GM21515 (cell line): ENCODE measurements around the gene SLC25A30.
"Not testable (repeated sequence)": the region's sequence is repeated elsewhere in the genome, so short reads cannot be mapped to it uniquely, and the experiment has no call there.

Experiments used
- ATAC-seq: cut with Tn5 transposase; IDR thresholded peaks from one replicate; pipeline ENCODE4 v1.9.1; 2021; ENCODE audit not compliant: unreplicated experiment

SLC25A30 gene

DNA sequence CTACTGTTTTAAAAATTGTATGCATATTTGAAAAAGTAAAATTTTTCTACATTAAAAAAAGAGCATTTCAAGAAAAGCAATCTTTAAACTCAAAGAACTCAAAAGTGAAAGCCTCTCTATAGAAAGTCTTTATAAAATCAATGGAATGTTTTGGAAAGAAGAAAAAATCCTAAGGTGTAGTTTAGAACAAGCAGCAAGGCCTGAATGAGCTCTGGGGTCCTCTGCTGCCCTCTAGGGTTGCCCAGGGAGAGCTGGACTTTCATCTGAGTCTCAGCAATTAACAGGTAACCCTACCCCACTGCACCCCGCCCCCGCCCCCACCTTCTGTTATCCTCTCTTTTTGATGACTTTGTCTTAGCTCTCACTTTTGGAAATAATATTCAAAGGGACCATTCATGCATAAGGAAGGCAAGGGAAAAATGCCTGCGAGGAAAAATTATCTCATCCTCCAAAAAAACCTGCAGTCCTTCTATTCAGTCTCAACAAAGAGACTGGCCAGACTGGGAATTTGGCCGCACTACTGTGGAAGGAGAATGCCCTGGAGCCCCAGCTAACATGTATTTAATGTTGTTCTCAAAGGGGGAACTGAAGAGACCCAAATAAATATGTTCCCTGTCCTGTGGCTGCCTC, 24.1 kb downstream of the SLC25A30 start:
- no peak for ATAC-seq

DNA sequence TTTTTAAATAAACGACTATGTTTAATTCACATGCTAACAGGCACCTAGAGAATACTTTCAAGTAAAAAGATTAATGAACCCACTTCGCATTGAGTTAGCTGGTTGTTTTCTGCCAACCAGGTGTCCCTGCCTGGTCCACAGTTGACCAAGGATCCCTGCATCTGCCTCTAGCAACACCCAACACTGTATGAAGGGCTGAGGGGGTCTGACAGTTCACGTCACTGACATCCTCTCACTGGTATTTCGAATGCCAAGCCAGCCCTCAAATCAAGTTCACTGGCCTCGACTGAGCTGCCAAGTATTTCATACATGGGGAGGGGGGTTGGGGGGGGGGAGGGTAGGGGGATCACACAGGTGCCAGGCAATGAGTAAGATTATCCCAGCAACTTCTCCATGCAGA, 25.4 kb downstream of the SLC25A30 start:
- ATAC-seq: no peak

DNA sequence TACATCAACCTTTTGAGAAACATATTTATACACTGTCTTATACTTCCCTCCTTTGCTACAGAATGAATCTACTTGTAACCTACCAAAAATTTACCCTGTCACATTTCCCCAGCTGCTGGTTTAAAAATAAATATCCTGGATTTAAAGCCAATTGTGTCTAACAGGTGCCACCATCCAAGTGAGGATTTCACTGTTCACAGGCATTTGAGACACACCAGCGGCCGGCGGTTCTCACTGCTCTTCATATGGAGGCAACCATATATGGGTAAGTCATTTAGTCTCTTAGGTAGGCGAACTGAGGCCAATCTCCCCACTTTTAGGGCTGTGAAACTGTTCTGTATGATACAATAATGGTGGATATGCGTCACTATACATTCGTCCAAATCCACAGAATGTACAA, 26.2 kb downstream of the SLC25A30 start:
- no peak for ATAC-seq

DNA sequence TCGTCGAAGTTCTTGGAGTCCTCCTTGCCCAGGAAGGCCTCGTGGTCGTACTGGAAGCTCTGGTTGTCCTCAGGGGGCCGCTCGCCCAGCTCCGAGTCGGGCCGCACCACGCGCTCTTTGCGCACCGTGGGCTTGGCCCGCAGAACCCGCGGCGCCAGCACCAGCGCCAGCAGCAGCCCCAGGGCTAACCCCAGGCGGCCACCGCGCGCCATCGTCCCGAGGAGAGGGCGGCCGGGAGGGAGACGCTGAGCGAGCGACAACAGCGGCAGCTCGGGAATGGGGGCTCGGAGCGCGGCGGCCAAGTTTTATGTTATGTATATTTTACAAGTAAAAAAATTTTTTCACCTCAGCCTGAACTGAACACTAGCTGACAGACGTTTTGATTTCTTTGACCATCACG, 27.0 kb downstream of the SLC25A30 start:
- not testable (repeated sequence) for ATAC-seq

DNA sequence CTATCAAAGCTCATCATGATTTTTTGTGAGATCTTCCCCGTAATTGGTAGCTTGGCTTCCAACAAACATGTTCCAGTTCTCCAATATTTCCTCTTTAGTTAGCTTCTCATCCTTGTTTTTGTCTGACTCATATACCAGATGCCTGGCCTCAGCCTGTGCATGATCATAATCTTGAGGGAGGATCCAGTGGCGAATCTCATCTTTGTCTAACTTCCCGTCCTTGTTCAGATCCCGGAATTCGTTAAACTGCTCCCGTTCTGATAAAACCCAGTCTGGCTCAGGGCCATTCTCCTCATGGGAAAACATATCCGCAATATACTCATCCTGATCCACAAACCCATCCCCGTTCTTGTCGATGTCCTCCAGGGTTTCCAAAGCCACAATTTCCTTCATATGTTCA, 27.8 kb downstream of the SLC25A30 start:
- ATAC-seq: not testable (repeated sequence)

DNA sequence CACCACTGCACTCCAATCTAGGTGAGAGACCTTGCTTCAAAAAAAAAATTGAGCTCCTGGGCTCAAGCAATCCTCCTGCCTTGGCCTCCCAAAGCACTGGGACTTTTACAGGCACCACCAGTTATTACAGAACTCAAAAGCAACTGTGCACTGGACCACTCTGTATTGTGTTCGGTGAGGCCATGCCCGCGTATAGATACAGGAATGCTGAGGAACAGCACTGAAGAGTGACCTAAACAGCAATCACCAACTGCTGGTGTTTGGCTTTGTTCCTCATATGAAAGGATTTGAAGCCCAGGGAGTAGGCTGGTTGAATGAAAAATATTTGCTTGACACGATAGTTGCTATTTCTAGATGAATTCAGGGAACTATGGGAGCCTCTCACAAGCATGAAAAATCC, 29.5 kb downstream of the SLC25A30 start:
- no peak for ATAC-seq

DNA sequence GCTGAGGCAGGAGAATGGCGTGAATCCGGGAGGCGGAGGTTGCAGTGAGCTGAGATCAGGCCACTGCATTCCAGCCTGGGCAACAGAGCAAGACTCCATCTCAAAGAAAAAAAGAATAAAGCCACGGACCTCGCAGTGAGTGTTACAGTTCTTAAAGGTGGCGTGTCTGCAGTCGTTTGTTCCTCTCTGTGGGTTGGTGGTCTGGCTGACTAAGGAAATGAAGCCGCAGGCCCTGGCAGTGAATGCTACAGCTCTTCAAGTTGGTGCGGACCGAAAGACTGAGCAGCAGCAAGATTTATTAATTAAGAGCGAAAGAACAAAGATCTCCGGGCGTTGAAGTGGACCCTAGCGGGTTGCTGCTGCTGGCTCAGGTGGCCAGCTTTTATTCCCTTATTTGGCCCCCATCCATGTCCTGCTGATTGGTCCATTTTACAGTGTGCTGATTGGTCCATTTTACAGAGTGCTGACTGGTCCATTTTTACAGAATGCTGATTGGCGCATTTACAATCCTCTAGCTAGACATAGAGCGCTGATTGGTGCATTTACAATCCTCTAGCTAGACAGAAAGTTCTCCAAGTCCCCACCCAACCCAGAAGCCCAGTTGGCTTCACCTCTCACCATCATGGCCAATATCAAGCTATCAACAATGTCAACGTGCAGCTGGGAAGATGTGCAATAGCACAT, 31.1 kb downstream of the SLC25A30 start:
- not testable (repeated sequence) for ATAC-seq

DNA sequence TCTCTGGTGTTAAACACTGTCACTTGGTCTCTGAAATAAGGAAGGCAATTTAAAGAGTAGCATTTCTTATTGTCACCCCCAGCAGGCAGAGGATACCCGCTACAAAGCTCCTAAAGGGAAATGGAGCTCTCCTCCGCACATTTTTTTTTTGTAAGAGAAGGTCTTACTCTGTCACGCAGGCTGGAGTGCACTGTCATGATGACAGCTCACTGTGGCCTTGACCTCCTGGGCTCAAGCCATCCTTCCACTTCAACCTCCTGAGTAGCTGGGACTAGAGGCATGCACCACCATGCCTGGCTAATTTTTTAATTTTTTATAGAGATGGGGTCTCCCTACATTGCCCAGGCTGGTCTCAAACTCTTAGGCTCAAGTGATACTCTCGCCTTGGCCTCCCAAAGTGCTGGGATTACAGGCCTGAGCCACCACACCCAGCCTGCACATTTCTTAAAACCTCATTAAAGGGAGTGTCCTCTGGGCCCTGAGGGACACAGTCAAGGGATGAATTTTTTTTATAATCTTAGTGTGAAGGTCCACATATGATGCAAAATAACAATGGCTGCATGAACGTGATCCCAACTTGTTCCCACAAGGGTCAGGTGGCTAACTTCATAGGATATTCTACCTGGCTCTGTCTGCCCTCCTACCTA, 32.1 kb downstream of the SLC25A30 start:
- no peak for ATAC-seq

DNA sequence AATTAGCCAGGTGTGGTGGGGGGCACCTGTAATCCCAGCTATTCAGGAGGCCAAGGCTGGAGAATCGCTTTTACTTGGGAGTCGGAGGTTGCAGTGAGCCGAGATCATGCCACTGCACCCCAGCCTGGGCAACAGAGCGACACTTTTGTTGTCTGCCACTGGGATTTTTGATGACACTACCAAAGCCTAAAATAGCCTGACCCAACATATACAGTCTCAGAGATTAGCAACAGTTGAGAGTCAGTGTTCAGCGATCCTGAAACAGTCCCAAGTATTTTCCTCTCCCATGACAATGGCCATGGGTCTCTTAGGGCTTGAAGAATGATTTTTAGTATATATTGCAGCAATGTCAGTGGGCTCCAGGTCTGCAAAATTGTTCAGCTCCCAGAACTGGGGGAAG, 32.9 kb downstream of the SLC25A30 start:
- ATAC-seq: no peak

DNA sequence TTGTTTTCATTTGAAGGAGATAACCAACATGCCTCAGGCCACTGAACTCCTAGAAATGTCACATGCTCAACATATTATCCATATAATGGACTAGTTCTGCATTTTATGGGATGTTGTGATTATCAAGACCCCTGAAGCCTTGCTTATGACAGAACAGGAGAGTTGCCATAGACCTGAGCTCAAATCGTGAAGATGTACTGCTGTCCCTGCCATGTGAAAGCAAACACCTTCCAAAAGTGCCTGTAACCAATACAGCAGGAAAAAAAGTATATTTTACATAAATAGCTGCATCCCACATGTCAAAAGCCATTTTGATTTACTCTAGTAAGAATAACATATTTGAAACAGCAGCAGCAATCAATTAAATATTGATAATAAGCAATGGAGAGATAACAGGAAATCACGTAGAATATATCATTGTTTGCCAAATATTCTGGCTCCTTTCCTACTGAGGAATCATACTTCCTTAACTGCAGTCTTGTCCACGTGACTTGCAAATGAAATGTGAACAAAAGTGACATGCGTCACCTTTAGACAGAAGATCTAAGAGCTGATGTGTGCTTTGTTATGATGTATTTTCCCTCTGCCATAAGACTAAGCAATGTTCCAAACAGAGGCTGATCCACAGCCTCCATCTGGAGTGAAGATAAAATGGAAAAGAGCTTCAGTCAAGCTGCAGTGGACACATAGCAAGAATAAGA, 33.5 kb downstream of the SLC25A30 start:
- ATAC-seq: no peak

DNA sequence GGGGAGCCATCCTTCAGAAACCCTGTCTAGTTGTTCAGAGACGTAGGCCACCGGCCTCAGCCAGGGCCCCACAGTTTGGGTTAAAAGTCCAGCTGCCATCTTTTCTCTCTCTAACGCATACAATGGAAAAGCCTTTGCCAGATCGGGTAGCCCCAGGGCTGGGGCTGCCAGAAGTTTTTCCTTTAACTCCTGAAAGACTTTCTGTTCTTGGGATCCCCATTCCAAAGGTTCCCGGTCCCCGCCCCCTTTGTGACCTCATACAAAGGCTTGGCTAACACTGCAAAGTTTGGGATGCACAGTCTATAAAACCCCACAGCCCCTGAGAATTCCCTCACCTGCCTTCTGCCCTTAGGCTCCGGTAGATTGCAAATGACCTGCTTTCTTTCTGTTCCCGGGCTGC, 35.4 kb downstream of the SLC25A30 start:
- ATAC-seq: not testable (repeated sequence)

DNA sequence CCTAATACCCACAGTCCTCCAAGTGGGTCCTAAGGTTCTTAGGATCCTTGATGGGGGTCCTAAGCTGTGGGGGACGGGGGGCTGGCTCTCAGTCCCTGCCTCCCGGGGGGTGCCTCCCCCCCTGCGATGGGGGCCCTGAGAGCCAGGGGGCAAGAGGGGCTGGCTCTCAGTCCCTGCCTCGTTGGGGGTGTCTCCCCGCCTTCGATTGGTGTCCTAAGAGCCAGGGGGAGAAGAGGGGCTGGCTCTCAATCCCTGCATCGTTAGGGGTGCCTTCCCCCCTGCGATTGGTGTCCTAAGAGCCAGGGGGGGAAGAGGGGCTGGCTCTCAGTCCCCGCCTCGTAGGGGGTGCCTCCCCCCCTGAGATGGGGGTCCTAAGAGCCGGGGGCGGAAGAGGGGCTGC, 37.0 kb downstream of the SLC25A30 start:
- no peak for ATAC-seq

DNA sequence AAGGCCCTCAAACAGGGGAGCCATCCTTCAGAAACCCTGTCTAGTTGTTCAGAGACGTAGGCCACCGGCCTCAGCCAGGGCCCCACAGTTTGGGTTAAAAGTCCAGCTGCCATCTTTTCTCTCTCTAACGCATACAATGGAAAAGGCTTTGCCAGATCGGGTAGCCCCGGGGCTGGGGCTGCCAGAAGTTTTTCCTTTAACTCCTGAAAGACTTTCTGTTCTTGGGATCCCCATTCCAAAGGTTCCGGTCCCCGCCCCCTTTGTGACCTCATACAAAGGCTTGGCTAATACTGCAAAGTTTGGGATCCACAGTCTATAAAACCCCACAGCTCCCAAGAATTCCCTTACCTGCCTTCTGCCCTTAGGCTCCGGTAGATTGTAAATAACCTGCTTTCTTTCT, 37.5 kb downstream of the SLC25A30 start:
- ATAC-seq: not testable (repeated sequence)

DNA sequence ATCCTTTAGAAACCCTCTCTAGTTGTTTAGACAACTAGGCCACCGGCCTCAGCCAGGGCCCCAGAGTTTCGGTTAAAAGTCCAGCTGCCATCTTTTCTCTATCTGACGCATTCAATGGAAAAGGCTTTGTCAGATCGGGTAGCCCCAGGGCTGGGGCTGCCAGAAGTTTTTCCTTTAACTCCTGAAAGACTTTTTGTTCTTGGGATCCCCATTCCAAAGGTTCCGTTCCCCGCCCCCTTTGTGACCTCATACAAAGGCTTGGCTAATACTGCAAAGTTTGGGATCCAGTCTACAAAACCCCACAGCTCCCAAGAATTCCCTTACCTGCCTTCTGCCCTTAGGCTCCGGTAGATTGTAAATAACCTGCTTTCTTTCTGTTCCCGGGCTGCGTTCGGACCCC, 38.7 kb downstream of the SLC25A30 start:
- not testable (repeated sequence) for ATAC-seq

DNA sequence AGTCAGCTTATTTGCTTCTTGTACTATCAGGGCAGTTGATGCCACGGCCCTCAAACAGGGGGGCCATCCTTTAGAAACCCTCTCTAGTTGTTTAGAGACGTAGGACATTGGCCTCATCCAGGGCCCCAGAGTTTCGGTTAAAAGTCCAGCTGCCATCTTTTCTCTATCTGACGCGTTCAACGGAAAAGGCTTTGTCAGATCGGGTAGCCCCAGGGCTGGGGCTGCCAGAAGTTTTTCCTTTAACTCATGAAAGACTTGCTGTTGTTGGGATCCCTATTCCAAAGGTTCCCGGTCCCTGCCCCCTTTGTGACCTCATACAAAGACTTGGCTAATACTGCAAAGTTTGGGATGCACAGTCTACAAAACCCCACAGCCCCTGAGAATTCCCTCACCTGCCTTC, 39.4 kb downstream of the SLC25A30 start:
- not testable (repeated sequence) for ATAC-seq

DNA sequence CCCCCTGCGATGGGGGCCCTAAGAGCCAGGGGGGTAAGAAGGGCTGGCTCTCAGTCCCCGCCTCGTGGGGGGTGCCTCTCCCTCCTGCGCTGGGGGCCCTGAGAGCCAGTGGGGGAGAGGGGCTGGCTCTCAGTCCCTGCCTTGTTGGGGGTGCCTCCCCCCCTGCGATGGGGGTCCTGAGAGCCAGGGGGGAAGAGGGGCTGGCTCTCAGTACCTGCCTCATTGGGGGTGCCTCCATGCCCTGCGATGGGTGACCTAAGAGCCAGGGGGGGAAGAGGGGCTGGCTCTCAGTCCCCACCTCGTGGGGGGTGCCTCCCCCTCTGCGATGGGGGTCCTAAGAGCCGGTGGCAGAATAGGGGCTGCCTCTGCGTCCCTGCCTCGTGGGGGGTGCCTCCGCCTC, 40.9 kb downstream of the SLC25A30 start:
- not testable (repeated sequence) for ATAC-seq

DNA sequence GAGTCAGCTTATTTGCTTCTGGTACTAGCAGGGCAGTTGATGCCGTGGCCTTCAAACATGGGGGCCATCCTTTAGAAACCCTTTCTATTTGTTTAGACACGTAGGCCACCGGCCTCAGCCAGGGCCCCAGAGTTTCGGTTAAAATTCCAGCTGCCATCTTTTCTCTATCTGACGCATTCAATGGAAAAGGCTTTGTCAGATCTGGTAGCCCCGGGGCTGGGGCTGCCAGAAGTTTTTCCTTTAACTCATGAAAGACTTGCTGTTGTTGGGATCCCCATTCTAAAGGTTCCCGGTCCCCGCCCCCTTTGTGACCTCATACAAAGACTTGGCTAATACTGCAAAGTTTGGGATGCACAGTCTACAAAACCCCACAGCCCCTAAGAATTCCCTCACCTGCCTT, 41.5 kb downstream of the SLC25A30 start:
- ATAC-seq: not testable (repeated sequence)

DNA sequence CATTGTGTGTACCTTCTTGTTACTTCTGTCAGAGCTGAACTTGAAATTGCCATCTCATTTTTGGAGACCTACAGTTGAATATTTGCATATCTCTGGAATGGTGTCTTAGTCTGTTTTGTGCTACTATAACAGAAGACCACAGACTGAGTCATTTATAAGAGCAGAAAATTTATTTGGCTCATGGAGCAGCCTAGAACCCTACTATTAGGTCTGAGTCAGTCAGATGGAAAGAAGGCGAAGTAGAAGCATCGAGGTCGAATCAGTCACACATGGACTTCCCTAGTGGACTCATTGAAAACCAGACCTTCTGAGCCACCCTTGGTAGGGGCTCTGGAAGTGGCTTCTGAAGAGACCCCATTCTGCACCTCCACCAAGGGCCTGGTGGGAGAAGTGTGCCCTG, 43.3 kb downstream of the SLC25A30 start:
- no peak for ATAC-seq

DNA sequence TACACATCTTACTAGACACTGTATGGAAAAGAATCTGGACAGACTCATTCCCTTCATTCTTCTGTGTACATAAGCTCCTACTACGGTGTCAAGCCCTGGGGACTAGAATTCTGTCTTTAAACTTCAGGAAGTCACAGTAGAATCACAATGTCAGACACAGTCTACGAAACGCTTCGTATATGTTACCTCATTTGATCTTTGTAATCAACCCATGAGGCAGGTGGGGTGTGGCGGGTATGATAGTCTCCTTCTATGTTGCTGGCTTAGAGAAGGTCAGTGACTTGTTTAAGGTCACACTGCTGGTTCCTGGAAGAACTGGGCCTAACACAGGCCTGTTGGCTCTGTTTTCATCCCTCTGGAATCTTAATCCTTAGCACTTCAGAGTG, 45.0 kb downstream of the SLC25A30 start:
- no peak for ATAC-seq

DNA sequence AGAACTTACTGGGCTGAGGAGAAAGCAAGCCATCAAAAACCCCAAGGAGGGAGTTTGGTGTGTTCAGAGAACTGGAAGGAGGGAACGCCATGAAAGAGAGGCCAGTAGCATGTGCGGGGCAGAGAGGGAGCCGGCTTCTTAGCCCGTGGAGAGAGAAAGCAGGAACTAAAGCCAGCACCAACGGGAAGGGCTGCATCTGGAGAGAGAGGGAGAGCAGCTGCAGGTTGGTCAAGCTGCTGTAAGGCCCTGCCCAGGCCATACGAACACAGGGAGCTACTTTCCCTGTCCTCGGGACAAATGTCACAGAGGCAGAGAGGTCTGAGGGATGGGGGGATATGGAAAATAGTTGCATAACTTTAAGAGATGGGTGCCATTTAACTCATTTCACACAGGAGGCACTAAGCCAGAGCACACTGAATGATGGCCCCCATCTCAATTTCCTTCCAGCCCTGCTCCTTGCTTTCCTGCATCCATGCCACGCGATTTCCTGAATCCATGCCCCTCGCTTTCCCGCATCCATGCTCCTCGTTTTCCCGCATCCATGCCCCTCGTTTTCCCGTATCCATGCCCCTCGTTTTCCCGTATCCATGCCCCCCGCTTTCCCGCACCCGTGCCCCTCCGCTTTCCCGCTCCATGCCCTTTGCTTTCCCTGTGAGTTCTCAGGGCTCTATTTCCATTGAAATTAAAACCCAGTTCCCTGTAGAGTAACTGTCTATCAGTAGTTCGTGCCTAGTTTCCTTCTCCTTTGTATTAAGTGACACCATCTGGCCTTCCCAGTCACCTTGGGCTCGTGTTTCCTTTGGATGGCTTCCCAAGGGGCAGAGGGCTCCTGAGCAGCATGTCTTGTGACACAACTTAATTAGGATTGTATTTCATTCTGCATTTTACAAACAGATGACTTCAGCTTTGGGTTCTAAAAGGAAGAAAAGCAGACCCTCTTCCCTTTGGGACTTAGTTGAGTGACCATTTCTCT, 45.7 kb downstream of the SLC25A30 start:
- ATAC-seq: no peak
